Subcutaneous adipose tissue (tissue), 4 donors: ENCODE data around the gene MCM8. TPM values are rescaled to one million over a fixed set of nuclear protein-coding genes. Genes with fewer than 3 reads are reported as not detected.

Experiments used
- CTCF ChIP-seq: fragments of 450-650 bp; IDR thresholded peaks from one replicate; pipeline ENCODE4 v1.5.1; 2016; ENCODE audit warnings: low read depth, mild to moderate bottlenecking, control low read depth, antibody characterized with exemption, moderate library complexity
- total RNA-seq, 4 donors: library from RNA; depleted of rRNA; stranded (reverse); fragments of >200 nt; gene quantifications; one replicate each; pipeline ENCODE4 v1.1.0, GENCODE V29; 2016

MCM8 gene
- total RNA-seq, 4 donors from 2014 or later, result 5.1 to 6.7 (median 5.5) TPM

- no peak for TF ChIP-seq CTCF
Observed at GRCh38 chr20:6034134-6034969, 83.9 kb downstream of the MCM8 start.

DNA sequence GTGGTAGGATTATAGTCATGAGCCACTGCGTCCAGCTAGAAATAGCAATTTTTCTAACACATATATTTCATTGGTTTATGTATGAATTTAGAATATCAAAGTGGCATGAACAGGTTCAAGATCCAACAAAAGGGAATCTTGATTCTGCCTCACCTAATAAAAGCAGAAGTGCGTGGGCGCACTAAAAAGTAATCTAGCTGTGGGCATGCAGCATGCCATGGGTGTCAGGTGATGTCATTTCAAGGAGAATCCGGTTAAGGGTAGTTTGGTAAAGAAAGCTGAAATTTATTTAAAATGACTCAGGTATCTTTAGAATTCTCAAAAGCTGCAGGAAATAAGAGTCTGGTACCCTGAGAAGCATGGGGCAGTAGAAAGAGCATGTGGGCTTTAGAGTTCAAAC lies 85.8 kb downstream of the MCM8 start:
- no peak for TF ChIP-seq CTCF

- TF ChIP-seq CTCF, result no peak
Observed at GRCh38 chr20:6037082-6037481, 86.6 kb downstream of the MCM8 start.

DNA sequence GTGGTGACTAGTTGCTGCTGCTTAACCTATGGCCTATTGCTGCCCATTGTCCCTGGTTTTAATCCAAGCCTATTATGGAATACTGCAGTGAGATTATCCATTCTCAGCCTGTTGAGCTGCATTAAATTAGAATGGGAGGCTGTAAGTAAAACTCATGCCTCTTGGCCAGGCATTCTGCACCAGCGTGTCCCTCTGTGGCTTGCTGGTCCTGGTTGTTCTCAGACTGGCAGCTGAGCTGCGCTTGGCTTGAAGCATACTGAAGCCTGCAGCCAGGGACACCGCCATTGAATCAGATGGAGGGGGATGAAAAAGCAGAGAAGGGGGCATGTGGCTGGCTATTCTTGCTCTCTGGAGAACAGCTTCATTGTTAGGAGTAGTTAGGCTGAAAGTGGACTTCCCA lies 87.8 kb downstream of the MCM8 start:
- TF ChIP-seq CTCF, result no peak

GRCh38 chr20:6039766-6040165 lies 89.3 kb downstream of the MCM8 start:
- no peak for TF ChIP-seq CTCF

- TF ChIP-seq CTCF, result no peak
Observed at GRCh38 chr20:6040540-6040939, 90.1 kb downstream of the MCM8 start.

DNA sequence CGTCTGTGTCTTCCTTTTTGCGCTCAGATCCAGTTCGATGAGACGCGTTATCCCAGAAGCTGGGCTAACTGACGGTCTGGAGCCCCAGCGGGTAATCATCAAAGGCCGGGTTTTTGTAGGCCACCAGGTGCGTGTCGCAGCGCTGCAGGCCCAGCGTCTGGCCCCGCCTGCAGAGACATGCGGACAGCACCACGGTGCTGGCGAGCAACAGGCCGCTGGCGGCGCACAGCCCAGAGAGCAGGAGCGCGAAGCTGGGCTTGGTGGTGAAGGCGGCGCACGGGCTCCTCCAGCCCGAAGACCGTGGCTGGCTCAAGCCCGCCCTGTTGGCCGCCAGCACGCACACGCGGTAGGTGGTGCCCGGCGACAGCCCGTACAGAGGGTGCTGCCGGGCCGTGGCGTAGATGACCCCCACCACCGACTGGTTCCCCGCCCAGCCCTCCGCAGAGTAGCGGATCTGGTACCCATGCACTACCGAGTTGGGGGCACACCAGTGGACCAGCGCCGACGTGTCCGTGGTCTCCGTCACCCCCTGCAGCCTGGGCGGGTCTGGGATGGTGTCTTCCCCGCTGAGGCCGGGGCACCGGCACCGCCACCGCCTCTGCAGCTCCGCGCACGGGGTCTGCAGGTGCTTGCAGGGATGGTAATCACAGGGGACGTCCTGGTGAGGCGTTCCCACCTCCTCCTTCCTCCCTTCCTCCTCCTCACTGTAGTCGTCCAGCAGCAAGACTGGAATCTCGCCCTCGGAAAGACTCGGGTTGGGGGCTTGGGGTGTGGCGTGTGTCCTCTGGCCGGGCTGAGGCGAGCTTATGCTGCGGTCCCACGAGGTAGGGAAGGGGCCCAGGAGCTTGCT lies 90.7 kb downstream of the MCM8 start:
- no peak for TF ChIP-seq CTCF
